Measurements from ENCODE around the gene RASSF3.
"Not testable (repeated sequence)": the region's sequence is repeated elsewhere in the genome, so short reads cannot be mapped to it uniquely, and the experiment has no call there.

Gene RASSF3

DNA sequence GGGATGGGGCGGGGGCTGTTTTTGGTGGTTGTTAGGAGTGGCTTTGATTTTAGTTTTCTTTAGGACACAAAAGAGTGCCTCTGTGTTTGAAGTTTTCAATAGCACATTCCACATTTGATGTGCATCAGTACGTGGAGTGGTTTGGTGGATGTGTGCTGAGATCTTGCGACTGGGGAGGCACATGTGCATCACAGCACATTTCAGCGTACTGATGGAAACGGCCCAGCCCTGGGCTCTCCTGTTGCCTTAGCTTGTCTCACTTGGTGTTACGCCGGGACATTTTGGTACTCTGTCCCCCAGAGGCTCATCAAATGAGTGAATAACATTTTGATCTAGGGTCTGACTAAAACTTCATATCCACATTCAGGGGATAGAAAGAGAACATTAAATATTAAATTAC, 78.4 kb downstream of the RASSF3 start:
- no peak for DNase-seq (ENCODE audit: low read depth in 4 of 4, low spot score in 1 of 4)

DNA sequence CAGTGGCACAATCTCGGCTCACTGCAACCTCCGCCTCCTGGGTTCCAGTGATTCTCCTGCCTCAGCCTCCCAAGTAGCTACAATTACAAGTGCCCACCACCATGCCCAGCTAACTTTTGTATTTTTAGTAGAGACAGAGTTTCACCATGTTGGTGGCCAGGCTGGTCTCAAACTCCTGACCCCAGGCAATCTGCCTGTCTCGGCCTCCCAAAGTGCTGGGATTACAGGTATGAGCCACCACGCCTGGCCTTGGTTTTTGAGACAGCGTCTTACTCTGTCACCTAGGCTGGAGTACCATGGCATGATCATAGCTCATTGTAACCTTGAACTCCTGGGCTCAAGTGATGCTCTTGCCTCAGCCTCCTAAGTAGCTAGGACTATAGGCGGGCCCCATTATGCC, 79.9 kb downstream of the RASSF3 start:
- DNase-seq (ENCODE audit: low read depth in 4 of 4, low spot score in 1 of 4): not testable (repeated sequence)

DNA sequence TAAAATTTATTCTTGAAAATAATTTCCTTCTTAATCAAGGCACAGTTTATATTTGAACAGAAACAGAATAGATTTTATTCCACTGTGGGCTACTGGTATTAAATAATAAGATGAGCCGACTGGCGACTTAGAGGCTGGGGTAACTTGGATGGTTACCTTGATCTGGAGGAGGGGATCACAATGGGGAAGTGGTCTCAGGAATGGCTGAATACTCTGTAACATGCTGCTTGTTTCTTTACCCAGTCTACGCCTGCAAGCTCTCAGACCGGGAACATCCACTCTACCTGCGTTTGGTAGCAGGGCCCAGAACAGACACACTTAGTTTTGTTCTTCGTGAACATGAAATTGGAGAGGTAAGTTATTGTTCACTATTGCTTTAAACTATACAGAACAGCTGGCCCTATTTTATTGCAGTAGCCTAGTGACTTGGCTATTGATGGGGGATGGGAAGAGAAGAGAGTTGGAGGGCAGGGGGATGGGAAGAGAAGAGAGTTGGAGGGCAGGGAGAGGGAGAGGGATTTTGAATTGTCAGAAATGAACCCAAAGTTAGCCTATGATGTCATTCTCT, 81.0 kb downstream of the RASSF3 start:
- no peak for DNase-seq (ENCODE audit: low read depth in 4 of 4, low spot score in 1 of 4)

DNA sequence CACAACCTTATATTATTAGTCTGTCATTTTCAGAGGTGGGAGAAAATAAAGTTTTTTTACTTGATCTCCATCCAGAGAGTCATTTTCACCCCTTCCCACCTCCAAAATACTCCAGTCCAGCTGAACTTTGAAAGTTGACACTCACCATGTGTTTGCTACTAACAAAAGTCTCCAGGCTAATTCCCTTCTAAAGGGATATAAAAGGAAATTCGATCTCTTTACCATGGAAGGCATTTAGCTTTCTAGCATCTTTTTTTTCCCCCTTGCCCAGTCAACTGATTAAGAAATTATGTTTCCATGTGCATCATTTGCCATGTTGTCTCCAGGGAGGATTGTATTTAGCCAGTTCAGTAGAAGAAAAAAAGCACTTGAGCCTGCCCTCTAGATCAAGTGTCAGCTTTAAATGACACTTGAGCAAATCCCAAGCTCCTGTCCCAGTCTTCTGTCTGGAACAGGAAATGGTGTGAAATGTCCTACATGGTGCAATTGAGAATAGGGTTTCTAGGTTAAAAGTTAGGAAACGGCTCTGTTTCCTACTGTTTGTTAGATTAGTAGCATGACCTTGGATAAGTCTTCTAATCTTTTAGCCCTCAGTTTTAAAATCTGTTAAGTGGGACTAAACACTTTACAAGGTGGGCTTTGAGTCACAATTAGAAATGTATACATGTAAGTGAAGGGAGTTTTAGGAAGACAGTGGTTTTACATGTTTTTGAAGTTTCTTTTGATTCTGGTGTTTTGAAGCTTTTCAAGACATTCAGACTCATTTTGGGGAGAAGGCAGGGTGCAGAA, 81.7 kb downstream of the RASSF3 start:
- no peak for DNase-seq (ENCODE audit: low read depth in 4 of 4, low spot score in 1 of 4)

DNA sequence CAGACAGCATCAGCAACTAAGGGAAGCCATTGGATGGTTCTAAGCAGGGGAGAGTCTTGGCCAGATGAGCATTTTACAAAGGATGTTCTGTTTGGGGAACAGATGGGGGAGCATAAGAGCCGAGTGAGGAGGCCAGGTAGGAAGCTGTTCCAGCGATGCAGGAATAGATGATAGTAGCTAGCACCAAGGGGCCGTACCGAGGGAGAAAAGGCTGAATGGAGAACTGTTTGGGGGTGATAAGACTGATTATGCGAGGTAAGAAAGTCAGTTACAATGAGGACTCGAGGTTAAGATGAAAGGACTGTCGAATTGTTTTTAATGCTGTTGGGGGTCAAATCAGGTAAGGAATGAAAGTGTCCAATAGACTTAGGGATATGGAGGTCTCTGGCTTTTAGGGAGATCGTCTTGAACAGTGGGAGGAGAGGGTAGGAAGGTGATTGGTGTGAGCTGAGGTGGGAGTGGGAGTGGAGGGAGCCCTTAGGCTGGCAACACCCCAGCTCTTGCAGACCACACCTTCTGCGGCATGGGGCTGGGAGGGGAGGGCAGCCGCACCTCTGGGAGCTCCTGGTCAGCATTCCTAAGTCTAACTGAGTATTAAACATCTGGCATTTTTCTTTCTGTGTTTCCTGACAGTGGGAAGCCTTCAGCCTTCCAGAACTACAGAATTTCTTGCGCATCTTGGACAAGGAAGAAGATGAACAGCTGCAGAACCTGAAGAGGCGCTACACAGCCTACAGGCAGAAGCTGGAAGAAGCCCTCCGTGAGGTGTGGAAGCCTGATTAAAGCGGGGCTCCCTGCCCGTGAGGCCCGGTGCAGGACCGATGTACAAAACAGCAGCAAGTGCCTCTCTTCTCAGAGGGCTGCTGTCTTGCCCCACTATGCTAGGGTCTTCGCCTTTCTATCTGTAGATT, 84.1 kb downstream of the RASSF3 start:
- DNase-seq (ENCODE audit: low read depth in 4 of 4, low spot score in 1 of 4): no peak

DNA sequence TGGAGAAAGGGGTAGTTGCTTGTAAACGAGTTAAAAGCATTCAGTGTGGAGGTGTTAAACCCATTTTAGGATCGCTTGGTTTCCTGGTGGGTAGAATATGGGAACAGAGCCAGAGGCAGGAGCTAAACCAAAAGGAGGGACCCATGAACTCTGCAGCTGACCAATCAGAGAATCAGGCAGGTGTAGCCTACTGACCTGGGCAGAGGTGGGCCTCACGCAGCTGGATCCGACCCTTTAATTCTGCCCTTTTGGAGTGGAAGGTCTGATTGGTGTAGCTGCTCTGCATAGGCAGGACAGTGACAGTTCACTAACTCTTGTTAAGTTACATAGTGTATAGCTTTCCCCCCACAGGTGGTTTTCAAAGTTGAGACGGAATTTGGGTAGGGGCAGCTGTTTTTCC, 85.3 kb downstream of the RASSF3 start:
- no peak for DNase-seq (ENCODE audit: low read depth in 4 of 4, low spot score in 1 of 4)

DNA sequence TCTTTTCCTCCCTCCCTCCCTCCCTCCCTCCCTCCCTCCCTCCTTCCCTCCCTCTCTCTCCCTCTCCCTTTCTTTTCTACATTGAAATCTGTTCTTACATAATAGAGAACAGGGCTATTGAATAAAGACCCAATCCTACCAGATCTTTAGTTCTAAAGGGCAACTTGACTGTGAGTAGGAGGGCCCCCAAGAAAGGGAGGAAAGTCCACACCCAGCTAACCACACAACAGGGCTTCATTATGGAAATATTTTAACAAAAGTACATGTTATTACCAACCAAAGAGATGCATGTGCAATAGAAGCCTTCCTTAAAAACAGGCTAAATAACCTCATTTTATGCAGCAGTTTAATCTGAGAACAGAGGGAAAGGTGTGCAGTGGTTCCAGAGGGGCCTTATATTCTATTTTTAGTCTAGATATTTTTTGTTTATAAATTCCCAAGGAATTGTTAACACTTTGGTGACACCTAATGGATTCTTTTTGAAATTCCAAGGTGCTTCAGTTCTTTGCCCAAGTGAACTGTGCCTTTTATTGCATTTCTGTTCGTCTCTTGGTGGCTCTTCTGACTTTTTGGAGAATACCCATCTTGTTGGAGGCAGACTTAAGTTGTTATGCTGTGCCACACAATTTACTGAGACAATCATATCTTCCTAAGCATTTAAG, 85.9 kb downstream of the RASSF3 start:
- no peak for DNase-seq (ENCODE audit: low read depth in 4 of 4, low spot score in 1 of 4)

DNA sequence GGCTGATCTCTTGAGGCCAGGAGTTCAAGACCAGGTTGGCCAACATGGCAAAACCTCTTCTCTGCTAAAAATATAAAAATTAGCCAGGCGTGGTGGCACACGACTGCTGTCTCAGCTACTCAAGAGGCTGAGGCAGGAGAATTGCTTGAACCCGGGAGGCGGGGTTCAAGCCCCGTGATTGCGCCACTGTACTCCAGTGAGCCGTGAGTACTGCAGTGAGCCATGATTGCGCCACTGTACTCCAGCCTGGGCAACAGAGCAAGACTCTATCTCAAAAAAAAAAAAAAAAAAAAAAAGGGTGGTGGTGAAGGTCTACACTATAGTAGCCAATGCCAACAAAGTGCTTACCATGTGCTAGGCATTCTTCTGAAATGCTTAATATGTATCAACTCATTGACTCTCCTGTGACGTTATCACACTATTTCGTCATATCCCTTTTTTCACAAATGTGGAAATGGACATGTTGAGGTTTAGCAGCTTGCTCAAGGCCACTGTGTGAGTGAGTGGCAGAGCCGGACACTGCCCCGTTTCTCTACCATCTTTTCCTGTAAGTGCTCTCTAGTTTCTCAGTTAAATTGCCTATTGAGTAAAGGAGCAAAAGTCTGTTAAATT, 89.3 kb downstream of the RASSF3 start:
- no peak for DNase-seq (ENCODE audit: low read depth in 4 of 4, low spot score in 1 of 4)

DNA sequence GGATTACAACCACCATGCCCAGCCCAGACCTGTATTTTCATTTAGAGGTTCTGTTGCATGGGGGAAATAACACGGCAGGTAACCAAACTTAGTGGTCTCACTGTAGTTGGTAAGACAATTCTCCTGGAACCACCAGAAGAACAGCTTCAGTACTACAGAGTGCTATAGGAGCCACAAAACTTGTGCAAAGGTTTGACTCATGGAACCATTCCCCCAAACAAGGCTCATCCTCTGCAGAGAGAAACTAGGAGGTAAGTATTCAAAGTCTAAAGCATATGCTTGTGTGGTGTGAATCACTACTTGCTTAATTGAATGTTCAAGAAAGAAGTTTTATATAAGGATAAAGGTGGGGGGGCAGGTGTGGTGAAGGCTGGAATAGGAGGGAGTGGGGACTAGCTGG, 90.2 kb downstream of the RASSF3 start:
- DNase-seq (ENCODE audit: low read depth in 4 of 4, low spot score in 1 of 4): no peak

DNA sequence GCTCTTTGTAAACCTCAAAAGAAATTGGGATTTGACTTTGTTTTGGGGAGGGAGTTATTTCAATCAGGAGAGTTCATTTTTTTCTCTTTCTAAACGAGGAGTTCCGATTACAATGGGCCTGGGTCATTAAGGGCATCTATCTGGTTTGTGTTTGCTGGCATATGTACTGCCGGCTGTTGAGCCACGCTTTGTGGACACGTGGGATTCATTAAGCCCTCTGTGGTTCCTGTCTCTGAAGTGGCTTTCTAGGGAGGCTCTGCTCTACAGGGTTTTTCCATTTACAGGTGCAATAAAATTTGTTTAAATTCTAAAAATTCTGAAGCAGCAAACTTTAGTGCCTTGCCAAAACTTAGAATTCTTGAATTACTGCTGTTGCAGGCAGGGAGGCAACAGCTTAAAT, 91.0 kb downstream of the RASSF3 start:
- DNase-seq (ENCODE audit: low read depth in 4 of 4, low spot score in 1 of 4): no peak

DNA sequence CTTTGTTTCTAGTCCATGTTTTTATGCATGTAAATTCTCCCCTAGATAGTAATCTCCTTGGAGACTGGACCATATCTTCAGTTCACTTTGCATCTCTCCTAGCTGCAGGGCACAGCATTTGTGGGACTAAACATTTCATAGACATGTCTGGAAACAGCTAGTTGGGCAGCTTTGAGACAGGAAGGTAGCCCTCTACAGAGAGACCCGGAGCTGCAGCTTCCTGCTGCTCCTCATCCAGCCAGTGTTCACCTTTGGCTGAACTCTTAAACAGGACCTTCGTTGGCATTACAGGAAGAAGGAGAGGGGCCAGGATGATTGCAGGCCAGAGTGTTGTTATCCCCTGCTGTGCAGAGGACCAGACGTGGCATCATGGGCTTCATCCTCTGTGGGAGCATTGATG, 96.0 kb downstream of the RASSF3 start:
- DNase-seq (ENCODE audit: low read depth in 4 of 4, low spot score in 1 of 4): no peak

DNA sequence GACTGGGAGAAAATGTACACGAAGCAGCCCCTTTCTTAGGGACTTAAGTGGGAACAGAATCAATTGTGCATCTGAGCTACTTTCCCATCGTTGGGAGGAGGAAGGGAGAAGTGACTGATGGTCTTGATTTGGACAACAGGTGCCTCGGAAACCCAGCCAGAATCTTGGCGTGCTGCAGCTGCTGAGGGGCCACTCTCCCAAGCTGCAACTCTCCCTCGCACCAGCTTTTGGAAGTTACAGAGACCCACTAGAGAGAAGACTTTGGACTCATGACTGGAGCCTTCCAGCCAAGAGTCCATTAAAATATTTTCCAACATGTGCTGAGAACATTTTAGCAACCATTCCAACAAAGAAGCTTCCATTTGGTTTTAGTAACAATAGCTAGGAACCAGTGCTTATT, 96.6 kb downstream of the RASSF3 start:
- no peak for DNase-seq (ENCODE audit: low read depth in 4 of 4, low spot score in 1 of 4)

DNA sequence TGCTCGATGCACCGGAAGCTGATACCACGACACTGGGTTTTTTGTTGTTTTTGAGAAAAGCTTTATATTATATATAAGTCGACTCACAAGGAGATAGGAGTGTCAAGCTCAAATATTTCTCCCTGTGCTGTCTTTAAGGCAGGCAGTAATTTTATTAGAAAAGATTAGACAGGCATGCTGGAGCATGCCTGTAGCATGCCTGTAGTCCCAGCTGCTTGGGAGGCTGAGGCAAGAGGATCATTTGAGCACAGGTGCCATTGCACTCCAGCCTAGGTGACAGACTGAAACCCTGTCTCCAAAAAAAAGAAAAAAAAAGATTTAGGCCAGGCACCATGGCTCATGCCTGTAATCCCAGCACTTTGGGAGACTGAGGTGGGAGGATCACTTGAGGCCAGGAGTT, 97.1 kb downstream of the RASSF3 start:
- DNase-seq (ENCODE audit: low read depth in 4 of 4, low spot score in 1 of 4): no peak

DNA sequence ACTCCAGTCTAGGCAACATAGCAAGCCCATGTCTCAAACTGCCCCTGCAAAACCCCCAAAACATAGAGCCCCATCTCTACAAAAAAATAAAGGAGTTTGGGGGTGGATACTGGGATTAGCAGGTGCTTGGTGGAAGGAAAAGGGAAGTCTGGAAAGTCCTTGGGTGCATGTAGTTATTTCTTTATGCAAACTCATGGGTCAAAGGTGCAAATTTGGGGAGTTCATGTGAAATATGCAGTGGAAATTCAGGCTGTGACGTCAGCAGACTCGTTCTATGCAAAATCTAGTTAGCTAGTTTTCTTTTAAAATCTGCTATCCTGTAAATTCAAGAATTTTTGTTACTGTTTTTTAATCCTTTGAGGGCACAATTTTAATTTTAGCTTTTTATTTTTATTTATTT, 97.6 kb downstream of the RASSF3 start:
- DNase-seq (ENCODE audit: low read depth in 4 of 4, low spot score in 1 of 4): no peak

DNA sequence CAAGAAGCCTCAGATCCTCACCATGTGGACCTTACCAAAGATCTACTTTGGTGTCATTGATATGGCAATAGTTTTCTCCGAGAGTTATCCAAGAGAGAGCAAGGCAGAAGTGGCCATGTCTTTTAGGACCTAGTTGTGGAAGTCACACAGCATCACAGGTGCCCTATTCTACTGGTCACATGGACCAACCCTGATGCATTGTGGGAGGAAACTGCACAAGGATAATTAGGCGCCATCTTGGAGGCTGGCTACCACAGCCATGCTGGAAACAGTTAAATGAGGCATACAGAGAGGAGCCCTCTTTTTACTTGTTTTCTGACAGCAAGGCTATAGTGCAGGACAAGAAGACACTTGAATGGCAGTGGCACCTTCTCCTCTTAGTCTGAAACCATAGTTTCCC, 99.1 kb downstream of the RASSF3 start:
- no peak for DNase-seq (ENCODE audit: low read depth in 4 of 4, low spot score in 1 of 4)

DNA sequence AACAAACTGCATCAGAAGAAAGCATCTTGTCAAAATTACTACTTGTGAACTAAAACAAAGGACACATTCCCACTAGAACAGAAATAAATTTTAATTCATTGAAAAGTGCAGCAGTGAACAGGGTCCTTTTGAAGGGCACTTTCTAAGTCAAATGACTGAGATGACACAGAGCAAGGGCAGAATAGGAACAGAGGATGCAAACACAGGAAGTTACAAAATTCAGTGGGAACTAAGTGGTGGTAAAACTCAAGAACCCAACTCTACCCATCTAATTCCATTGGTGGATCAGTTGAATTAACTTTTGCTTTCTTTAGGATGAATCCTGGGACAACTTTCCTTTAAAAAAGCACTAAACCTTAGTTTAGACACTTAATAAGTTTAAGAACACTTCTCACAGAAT, 103.1 kb downstream of the RASSF3 start:
- DNase-seq (ENCODE audit: low read depth in 4 of 4, low spot score in 1 of 4): no peak

DNA sequence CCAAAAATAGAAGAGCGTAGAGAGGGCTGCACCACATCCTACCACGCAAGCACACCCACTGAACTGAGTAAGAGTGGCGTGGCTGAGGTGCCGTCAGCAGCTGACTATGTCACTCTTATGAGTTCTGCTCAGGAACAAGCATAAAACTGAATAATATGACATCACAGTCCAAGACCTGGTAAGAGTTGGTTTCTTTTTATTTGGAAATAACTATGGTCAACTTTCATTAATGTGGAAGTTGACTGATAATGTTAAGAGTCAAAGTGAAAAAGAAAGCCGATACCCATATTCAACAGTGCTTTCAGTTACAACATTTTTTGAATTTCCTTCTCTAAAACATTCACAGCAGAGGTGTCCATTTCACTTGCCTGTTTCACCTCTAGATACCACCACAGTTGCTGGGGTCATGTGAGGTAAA, 104.3 kb downstream of the RASSF3 start:
- no peak for DNase-seq (ENCODE audit: low read depth in 4 of 4, low spot score in 1 of 4)

DNA sequence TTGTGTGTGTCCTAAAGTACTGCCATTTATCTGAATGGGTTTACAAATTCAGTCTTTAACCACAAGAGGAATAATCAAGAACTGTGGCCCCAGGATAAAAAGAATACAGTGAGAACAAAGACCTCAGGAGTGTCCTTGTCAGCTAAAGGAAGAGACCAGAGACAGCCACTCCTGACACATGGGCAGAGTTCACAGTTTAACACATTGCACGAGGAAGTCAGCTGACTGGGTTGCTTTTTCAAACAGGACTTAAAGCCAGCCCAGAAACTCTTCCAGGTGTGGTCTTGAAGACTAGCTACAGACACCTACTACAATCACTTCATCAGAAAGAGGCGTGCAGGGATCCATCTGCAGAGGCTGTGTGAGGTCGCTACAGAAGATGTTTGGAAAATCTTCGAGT, 106.1 kb downstream of the RASSF3 start:
- DNase-seq (ENCODE audit: low read depth in 4 of 4, low spot score in 1 of 4): no peak

DNA sequence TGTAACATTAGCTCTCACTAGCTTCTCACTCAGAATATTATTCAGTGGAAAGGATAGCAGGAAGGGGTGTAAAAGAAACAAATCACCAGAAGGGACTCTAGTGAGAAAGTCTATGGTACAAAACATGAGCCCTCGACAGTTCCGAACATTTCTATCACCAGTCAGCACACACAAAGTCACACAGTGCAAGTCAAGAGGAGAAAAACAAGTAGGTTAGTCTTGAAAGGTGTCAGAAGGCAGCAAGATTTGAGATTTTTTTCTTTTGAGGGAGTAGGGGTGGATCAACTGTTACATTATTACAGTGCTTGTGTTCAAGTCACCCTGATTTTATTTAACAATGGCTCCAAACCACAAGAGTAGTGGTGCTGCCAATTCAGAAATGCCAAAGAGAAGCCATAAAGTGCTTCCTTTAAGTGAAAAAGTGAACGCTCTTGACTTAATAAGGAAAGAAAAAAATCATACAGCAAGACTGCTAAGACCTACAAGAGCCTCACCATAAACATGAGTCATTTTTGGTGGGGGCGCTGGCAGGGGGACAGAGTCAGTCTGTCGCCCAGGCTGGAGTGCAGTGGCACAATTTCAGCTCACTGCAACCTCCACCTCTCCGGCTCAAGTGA, 106.7 kb downstream of the RASSF3 start:
- no peak for DNase-seq (ENCODE audit: low read depth in 4 of 4, low spot score in 1 of 4)

DNA sequence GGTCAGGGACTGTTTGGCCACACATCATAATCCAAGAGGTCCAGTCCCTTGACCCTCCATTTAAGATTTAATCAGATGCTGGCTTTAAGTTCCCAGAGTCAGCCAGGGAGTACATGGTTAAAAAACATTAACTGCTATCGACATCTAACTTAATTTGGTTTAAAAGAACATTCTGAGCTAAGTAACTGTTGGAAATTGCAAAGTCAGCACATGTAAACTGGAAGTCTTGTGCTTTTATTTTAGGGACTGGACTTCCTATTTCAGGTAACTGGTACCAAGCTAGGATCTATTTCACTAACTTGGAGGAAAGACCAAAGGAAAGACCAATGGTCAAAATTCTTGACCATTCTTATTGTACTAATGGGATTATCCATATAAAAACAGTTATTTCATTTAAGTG, 108.4 kb downstream of the RASSF3 start:
- no peak for DNase-seq (ENCODE audit: low read depth in 4 of 4, low spot score in 1 of 4)

DNA sequence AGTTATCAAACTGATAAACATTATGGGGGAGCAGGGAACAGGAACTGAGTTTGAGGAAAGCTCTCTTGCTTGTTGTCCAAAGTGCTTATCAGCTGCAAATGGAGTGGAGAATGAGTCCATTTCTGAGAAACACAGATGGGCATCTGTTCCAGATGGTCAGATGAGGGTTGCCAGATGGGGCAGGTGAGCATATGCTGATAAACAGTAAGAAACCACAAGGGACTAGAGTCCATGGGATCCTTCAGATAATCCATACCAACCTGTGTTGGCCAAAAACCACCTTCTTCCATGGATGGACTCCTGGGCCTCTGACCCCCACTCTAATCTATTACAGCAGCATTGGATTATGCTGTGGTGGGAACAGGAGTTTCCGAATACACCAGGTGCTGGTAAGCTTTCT, 110.6 kb downstream of the RASSF3 start:
- no peak for DNase-seq (ENCODE audit: low read depth in 4 of 4, low spot score in 1 of 4)
